Measurements from ENCODE around the gene P2RY11. TPM values are rescaled to one million over a fixed set of nuclear protein-coding genes. Genes with fewer than 3 reads are reported as not detected.

P2RY11 gene
- total RNA-seq, 1 donor from 2014 or later: 42.6 TPM

DNA sequence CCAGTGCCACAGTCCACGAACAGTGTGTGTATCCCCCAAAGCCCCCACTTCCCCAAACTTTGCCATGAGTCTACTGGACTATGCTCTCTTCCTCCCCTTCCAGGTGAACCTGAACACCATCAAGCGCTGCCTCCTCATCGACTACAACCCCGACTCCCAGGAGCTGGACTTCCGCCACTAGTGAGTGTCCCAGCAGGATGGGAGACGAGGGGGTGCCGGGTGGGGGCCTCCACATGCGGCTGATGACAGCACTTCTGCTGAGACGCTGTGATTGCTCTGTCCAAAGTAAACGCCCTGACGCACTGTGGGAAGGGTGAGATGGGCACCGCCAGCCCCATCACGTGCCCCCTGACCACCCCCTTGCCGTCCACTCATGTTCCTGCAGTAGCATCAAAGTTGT lies 2.0 kb upstream of the P2RY11 start:
- H3K36me3 Mint-ChIP-seq (ENCODE audit: low read depth): peaks cover 51% of the 10 kb centered on the region
- no peak overlapping the region for H3K4me3 Mint-ChIP-seq
- no peak for DNase-seq
- ATAC-seq (ENCODE audit: low read depth): no peak
- peaks cover 71% of the 10 kb centered on the region for H3K4me1 Mint-ChIP-seq
- no peaks in the 10 kb centered on the region for H3K9me3 Mint-ChIP-seq
- intact Hi-C loops (cut with micrococcal nuclease): loop anchor here (10.0 kb wide), 3 partner anchors 85 to 765 kb away; partner anchors contain the start of genes CARM1, DNMT1 and PDE4A
- ChIA-PET CTCF (interaction anchor here (0.7 to 1.3 kb wide), 3 partner anchors 9 to 279 kb away, joined by 3 to 4 read pairs (median 3); no protein-coding TSS in a partner anchor), POLR2A (interaction anchor here (6.0 to 10.3 kb wide), 2 partner anchors 10 to 14 kb away, joined by 64 to 297 read pairs; partner anchors contain the start of gene ANGPTL6)
- H3K27me3 Mint-ChIP-seq: no peaks in the 10 kb centered on the region
- TF ChIP-seq, protein P1, sequence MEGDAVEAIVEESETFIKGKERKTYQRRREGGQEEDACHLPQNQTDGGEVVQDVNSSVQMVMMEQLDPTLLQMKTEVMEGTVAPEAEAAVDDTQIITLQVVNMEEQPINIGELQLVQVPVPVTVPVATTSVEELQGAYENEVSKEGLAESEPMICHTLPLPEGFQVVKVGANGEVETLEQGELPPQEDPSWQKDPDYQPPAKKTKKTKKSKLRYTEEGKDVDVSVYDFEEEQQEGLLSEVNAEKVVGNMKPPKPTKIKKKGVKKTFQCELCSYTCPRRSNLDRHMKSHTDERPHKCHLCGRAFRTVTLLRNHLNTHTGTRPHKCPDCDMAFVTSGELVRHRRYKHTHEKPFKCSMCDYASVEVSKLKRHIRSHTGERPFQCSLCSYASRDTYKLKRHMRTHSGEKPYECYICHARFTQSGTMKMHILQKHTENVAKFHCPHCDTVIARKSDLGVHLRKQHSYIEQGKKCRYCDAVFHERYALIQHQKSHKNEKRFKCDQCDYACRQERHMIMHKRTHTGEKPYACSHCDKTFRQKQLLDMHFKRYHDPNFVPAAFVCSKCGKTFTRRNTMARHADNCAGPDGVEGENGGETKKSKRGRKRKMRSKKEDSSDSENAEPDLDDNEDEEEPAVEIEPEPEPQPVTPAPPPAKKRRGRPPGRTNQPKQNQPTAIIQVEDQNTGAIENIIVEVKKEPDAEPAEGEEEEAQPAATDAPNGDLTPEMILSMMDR (IDR thresholded peaks at IDR 0.05): no peak
- peak overlapping the region; percentile 35 for H3K27ac Mint-ChIP-seq

DNA sequence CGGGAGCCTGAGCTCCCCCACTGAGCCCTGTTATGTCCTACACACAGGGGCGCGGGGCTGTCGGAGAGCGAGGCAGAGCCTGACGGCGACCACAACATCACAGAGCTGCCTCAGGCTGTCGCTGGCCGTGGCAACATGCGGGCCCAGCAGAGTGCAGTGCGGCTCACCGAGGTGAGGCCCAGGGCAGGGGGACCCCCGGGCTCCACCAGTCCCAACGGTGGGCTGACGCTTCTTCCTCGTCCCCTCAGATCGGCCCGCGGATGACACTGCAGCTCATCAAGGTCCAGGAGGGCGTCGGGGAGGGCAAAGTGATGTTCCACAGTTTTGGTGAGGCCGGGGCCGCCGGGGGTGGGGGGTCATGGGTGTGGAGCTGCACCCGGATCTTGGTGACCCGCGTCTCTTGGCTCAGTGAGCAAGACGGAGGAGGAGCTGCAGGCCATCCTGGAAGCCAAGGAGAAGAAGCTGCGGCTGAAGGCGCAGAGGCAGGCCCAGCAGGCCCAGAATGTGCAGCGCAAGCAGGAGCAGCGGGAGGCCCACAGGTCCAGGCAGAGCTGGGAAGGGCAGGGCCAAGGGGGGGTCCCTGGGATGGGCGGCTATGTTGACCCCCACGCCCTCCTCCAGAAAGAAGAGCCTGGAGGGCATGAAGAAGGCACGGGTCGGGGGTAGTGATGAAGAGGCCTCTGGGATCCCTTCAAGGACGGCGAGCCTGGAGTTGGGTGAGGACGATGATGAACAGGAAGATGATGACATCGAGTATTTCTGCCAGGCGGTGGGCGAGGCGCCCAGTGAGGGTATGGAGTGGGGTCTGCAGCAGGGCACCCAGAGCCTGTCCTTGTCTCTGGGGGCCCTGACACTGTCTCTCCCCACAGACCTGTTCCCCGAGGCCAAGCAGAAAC lies 1.2 kb upstream of the P2RY11 start:
- DNase-seq: no peak

DNA sequence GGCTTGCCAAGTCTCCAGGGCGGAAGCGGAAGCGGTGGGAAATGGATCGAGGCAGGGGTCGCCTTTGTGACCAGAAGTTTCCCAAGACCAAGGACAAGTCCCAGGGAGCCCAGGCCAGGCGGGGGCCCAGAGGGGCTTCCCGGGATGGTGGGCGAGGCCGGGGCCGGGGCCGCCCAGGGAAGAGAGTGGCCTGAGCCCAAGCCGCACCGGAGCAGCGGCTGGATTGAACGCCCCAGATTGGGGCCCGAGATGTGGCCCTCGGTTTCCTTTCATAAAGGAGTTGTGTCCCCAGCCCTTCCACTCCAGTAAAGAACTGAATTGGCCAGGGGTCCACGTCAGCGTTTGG lies 548 bp upstream of the P2RY11 start:
- POLR2A ChIA-PET: interaction anchor here (0.7 to 10.3 kb wide), 6 partner anchors 10 to 139 kb away, joined by 3 to 297 read pairs (median 6); partner anchors contain the start of gene ANGPTL6
- H3K4me1 Mint-ChIP-seq: peaks cover 57% of the 10 kb centered on the region
- H3K4me3 Mint-ChIP-seq: peak overlapping the region; percentile 20
- H3K27ac Mint-ChIP-seq: peak overlapping the region; percentile 82
- DNase-seq (no peak), ATAC-seq (ENCODE audit: low read depth) (no peak)
- no peaks in the 10 kb centered on the region for H3K27me3 Mint-ChIP-seq
- TF ChIP-seq, protein P1 (IDR thresholded peaks at IDR 0.05): no peak
- CTCF ChIA-PET: interaction anchor here (1.0 to 2.9 kb wide), 4 partner anchors 8 to 180 kb away, joined by 3 to 41 read pairs (median 4); partner anchors contain the start of gene ANGPTL6
- intact Hi-C loops (cut with micrococcal nuclease): loop anchor here (1.0 to 5.0 kb wide), 2 partner anchors 9 to 84 kb away; partner anchors contain the start of gene ANGPTL6
- peaks cover 64% of the 10 kb centered on the region for H3K36me3 Mint-ChIP-seq (ENCODE audit: low read depth)
- no peaks in the 10 kb centered on the region for H3K9me3 Mint-ChIP-seq

More for the DNA sequence above, 1.2 kb upstream of the P2RY11 start:
- intact Hi-C loops (cut with micrococcal nuclease): loop anchor here (5.0 kb wide), 1 partner anchor 83 kb away; no protein-coding TSS in a partner anchor
- H3K27ac Mint-ChIP-seq: peak overlapping the region; percentile 54
- ChIA-PET POLR2A (interaction anchor here (10.3 kb wide), 1 partner anchor 10 kb away, joined by 297 read pairs; the partner anchor contains the start of gene ANGPTL6), CTCF (interaction anchor here (1.3 kb wide), 1 partner anchor 278 kb away, joined by 3 read pairs; no protein-coding TSS in a partner anchor)
- no peaks in the 10 kb centered on the region for H3K27me3 Mint-ChIP-seq
- peak overlapping the region; percentile 20 for H3K4me3 Mint-ChIP-seq
- peaks cover 59% of the 10 kb centered on the region for H3K36me3 Mint-ChIP-seq (ENCODE audit: low read depth)
- H3K4me1 Mint-ChIP-seq: peaks cover 63% of the 10 kb centered on the region
- H3K9me3 Mint-ChIP-seq: no peaks in the 10 kb centered on the region
- TF ChIP-seq, protein P1 (IDR thresholded peaks at IDR 0.05): no peak
- ATAC-seq (ENCODE audit: low read depth): no peak

DNA sequence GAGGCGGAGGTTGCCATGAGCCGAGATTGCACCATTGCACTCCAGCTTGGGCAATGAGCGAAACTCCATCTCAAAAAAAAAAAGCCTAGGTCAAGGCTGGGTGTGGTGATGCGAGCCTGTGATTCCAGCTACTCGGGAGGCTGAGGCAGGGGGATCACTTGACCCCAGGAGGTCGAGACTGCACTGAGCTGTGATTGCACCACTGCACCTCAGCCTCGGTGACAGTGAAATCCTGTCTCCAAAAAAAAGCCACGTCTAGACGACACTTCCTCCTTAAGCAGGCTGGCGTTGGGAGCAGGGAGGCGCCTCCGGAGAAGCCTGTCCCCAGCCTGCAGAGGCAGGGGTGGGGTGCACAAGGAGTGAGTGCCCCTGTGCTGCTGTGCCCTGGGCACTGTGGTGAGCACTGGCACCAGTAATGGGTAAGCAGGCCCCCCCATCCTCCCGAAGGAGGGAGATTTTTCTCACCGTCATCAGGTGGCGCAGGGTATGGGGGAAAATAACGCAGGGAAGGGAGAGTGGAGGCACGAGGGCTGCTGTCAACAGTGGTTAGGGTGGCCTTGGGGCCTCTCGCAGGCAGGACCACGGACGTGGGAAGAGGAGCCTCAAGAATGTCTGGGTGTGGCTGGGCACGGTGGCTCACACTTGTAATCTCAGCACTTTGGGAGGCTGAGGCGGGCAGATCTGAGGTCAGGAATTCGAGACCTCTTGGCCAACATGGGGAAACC lies 706 bp downstream of the P2RY11 start:
- H3K4me3 Mint-ChIP-seq: peak overlapping the region; percentile 76
- DNase-seq (no peak), ATAC-seq (ENCODE audit: low read depth) (peak; percentile 2)
- H3K36me3 Mint-ChIP-seq (ENCODE audit: low read depth): peaks cover 69% of the 10 kb centered on the region
- H3K27ac Mint-ChIP-seq: peak overlapping the region; percentile 82
- H3K4me1 Mint-ChIP-seq: peaks cover 48% of the 10 kb centered on the region
- intact Hi-C loops (cut with micrococcal nuclease): loop anchor here (2.0 to 5.0 kb wide), 2 partner anchors 85 to 139 kb away; no protein-coding TSS in a partner anchor
- TF ChIP-seq, protein P1 (IDR thresholded peaks at IDR 0.05): no peak
- no peaks in the 10 kb centered on the region for H3K9me3 Mint-ChIP-seq
- no peaks in the 10 kb centered on the region for H3K27me3 Mint-ChIP-seq
- ChIA-PET CTCF (interaction anchor here (1.1 to 2.9 kb wide), 4 partner anchors 9 to 181 kb away, joined by 4 to 41 read pairs (median 4); partner anchors contain the start of gene ANGPTL6), POLR2A (interaction anchor here (0.6 to 10.3 kb wide), 9 partner anchors 8 to 222 kb away, joined by 3 to 297 read pairs (median 5); partner anchors contain the start of genes ANGPTL6, DNMT1 and ICAM1)
